HG02884 (cell line): Measurements from ENCODE around the gene DNER.

Experiments
- ATAC-seq: cut with Tn5 transposase; IDR thresholded peaks from one replicate; pipeline ENCODE4 v1.9.1; 2021; ENCODE audit warnings: mild to moderate bottlenecking, moderate library complexity; ENCODE audit not compliant: unreplicated experiment

DNER gene

DNA sequence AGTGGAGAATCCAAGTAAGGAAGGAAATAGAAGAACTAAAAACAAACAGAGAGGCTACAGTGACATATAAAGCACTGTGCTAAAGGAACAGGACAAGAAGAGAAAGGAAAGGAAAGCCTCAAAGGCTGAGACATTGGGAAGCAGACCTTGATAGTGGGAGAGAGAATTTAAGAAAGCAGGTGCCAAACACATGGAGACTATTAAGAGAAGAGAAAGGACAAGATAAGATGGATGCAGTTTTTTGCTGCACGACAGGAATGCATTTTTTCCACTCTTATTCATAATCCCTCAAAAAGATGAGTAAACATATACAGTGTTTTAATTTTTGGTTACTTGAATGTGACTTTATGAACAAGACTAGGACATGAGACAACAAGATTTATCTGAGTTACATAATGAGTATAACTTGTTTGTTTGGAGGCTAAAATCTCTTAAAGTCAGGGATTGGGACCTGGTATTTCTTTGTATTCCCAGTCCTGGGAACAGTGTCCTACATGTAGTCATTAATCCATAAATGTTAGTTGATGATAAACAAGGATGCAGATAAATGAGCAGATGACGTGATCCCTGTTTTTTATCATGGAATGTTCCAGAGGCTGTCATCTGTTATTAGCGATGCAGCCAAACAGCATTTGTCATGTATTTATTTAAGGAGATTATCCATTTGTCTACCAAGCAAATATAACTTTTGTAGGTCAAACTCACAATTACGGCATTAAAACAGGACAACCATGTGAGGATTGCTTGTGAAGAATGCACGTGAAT, 141.7 kb downstream of the DNER start:
- ATAC-seq, result no peak

DNA sequence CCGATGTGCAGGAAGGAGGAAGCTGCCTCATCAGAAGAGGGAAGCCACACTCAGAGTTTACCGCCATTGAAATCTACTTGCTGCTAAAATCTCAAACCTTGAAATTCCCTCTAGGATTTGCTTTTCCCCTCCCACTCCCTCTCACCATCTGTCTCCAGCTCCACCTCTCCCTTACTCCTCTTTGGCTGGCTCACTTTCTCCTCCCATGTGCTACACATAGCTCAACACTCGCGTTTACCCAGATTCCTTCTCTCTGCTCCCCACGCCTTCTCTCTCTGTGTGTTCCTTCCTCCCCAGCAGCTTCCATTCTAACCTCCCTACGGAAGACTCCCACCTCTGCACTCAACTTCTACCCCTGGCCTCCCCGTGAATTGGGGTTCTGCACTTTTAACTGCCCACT, 143.1 kb downstream of the DNER start:
- ATAC-seq, result no peak

DNA sequence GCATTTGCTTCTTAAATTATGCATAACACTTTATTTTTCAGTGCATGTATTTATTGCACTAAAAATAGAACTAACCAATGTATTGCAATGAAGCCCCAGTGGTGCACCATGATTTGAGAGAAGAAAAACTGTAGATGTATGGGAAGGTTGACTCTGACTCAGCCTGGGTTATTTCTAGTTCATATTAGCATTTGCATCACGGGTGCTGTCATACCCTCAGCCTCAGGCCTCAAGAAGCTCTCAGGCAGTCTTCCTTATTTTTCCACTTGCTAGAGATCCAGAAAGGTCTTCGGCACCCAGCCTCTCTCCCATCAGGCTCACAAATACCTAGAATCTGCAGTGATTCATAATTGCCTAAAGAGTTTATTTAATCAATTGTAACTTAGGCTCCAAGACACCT, 148.0 kb downstream of the DNER start:
- ATAC-seq, result no peak

DNA sequence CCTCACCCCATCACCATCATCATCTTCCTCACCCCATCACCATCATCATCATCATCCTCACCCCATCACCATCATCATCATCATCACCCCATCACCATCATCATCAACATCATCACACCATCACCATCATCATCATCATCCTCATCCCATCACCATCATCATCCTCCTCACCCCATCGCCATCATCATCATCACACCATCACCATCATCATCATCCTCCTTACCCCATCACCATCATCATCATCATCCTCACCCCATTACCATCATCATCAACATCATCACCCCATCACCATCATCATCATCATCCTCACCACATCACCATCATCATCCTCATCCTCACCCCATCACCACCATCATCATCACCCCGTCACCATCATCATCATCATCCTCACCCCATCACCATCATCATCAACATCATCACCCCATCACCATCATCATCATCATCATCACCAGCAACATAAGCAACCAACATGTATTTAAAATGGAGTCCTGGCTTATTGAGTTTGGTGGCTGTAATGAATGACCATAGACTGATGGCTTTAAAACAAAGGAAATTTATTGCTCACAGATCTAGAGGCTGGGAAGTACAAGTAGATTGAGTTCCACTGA, 150.0 kb downstream of the DNER start:
- no peak for ATAC-seq

DNA sequence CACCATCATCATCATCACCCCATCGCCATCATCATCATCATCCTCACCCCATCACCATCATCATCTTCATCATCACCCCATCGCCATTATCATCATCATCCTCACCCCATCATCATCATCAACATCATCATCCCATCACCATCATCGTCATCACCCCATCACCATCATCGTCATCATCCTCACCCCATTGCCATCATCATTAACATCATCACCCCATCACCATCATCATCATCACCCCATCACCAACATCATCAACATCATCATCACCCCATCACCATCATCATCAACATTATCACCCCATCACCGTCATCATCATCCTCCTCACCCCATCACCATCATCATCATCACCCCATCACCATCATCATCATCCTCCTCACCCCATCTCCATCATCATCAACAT, 151.0 kb downstream of the DNER start:
- ATAC-seq, result no peak

DNA sequence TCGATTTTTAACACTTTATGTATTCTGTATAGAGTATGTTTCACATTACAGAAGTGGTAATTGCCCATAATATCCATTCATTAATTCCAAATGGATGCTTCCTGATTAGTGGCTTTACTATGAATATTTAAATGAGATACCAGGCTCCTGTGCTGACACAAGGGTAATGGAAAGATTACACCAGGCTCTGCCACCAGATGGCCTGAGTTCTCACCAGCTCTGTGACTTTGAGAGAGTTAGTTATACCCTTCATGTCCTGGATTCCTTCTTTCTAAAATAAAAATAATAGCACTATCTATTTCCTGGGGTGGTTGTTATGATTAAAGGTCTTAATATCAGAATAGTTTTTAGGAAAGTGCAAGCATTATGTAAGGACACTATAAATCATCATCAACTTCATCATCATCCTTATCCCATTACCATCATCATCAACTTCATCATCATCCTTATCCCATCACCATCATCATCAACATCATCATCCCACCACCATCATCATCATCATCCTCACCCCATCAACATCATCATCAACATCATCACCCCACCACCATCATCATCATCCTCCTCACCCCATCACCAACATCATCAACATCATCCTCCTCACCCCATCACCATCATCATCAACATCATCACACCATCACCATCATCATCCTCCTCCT, 151.8 kb downstream of the DNER start:
- ATAC-seq, result no peak

DNA sequence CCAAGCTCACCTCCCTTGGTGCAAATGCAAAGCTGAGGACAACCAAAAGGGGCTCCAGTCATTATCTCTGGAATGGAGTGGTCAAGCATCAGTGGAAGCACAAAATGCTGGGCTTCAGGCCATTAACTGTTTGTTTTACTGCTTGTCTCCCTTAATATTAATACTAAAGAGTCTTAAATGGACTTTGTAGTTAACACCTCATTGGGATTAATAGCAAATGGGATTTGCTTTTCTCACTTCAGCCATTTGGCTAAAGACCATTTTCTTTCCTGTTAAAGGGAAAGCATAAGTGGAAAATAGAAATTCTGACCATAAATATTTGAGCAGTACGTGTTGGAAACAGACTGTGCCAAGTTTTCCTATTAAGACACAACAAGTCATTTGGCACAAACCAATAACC, 154.4 kb downstream of the DNER start:
- ATAC-seq, result no peak

DNA sequence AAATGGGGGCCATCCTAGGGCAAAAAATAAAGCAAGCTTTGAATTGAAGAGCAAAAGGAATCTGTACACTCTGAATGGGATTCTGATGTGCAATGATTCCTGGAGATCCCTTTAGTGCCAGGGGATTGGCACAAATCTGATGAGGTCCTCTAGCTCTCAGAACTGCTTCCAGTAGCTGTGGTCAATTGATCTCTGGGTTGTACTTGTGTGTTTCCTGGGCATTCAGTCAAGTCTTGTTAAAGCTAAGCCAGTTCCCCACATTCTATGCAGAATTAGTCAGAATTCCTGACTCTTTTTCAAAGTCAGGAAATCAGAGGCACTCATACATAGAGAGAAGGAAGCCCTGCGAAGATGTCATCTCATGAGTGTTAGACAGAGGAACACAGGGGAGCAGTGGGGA, 161.3 kb downstream of the DNER start:
- no peak for ATAC-seq

DNA sequence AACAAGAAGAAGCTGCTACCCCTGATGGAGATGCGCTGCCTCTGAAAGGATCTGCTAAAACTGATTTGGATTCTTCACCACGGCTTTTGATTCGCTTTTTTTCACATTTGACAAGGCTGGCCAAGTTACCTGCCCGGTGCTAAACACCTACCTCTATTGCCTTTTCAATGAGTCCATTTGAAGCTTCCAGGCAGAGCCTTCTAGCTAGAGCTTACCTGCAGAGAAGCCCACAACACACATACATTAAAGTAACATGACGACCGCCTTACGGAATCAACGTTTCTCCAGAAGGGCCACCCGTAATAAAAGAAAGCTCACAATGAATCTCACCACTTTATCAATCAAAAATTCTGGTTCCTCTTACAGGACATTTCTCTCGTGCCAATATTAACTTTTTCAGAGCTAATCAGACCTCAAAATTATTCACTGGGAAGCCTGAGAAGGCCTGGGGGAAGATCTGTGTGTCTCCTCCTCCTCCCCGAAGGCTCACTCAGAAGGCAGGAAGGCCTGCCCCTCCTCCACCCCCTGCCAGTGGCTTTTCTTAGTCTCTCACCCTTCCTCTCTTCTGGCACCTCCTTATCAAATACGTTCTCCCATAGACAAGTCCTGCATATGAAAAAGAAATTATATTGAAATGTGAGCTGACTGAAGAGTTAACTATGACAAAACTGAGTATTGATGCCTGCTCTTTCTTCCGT, 171.0 kb downstream of the DNER start:
- ATAC-seq, result no peak

DNA sequence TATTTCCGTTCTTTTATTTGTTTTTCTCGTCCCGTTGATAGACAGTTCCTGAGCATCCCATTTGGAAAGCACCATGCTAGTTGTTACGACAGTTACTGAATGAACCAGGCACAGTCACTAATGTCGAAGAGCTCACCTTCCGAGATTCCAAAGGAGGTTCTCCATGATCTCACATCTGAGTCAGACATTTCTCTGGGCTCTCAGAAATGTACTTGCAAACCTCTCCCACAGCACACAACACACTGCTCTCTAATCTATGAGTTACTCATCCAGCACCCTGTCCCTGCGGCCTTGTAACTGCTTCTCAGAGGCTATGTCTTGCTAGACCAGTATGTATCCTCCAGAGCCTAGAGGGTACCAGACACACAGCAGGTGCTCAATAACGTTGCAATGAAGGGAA, 174.7 kb downstream of the DNER start:
- no peak for ATAC-seq

DNA sequence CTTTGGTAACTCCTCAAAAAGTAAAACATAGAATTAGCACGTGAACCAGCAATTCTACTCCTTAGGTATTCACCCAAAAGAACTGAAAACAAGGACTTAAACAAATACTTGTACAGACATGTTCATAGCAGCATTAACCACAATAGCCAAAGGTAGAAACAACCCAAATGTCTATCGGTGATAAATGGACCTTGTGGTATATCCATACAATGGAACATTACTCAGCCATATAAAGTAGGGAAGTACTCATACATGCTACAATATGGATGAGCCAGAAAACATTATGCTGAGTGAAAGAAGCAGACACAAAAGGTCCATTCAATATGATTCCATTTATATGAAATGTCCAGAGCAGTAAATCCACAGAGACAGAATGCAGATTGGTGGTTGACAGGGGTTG, 182.8 kb downstream of the DNER start:
- ATAC-seq, result no peak

DNA sequence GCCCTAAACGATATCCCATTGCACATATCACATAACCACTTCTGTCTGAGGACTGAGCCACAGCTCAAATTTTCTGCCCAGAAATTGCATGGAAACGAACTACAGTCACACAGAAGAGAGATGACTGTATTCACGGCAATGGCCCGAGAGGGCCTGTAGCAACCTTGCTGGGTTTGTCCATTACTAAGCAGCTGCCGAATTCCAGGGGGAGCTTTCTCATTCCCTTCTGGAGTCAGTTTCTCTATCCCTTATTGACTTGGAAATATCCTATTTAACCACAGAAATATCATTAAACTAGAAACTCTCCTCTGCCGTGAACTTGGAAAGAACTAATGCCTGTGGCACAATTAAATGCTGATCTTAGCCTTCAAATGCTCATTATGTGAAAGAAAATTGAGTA, 183.9 kb downstream of the DNER start:
- no peak for ATAC-seq

DNA sequence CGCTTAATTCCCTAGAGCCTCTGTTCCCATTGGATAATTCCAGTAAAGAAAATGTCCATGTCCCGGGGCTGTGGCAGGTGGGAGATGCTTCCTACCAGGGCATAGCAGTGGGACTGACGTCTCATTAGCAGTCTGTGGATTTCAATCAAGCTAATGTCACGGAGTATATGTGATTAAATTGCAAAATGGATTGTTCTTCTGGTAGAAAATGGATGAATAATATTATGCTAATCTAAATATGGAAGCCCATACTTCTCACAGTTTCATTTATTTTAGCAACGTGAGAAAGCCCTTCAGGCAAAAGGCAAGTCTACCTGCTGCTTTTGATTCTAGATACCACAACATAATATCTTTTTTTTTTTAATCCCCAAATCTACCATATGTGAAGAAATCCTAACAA, 185.5 kb downstream of the DNER start:
- no peak for ATAC-seq

DNA sequence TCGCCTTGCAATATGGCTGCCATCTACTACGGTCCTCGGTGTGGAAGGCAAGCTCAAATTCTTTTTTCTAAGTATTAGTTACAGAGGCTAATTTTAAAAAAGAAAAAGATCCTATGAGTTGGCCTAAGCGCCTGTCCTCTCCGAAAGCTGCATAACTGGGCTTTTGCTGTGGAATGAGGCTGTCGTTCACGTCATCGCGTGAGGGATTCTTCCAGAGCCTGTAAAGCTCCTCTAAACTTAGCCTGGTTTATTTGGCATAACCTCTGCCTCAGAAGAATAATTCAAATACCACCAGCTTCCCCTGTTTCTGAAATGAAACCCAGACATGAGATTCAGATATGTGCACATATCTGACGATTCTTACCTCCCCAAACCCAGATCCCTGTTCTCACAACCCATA, 187.4 kb downstream of the DNER start:
- ATAC-seq, result no peak

DNA sequence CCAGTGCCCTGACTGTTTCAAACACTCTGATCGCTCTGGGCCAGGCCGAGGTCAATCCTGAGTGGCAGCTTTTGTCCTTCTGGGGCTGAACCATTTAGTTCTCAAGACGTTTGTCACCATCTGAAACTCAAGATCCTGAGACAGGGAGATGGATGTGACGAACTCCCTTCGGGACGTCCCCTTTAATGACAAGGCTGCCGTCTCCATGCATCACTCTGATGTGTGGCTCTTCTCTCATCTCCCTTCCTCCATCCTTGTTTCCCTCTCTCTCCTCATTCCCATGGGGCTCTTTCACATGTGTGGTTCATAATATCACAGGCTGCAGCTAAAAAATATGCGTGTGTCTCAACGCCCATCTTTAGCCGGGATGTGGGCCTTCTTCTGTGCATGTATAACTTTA, 189.6 kb downstream of the DNER start:
- ATAC-seq, result no peak

DNA sequence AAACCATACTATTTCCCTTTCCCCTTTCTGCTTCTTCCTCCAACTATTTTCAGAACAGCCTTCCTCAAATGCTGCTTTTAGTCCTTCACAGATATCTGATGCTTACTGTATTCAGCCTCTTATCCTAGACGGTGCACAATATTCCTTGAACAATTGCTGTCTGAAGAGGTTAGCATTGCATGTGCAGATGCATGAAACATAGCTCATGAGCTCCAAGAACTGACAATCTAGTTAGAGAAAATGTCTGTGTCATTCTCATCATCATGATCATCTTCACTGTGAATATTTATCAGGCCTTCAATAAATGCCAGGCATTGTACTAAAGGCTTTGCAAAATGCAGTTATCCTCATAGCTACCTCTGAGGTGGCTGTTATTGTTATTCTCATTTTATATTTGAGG, 190.7 kb downstream of the DNER start:
- ATAC-seq, result no peak

DNA sequence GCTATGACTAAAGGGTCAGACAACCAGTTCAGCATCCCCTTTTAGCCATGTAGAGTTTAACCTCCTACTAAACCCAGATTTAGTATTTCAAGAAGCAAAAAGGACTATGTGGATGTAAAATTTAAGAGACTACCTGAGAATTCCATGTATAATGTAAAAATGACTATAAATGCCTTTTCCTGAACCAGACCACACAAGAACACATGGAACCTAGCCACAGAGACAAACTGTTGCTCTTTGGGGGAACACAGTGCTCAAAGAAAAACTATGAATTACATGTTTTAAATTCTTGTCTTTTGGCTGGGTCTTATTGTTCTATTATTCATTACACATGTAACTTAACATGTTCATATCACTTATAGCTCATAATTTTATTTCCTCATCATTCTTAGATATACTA, 192.8 kb downstream of the DNER start:
- ATAC-seq, result no peak

DNA sequence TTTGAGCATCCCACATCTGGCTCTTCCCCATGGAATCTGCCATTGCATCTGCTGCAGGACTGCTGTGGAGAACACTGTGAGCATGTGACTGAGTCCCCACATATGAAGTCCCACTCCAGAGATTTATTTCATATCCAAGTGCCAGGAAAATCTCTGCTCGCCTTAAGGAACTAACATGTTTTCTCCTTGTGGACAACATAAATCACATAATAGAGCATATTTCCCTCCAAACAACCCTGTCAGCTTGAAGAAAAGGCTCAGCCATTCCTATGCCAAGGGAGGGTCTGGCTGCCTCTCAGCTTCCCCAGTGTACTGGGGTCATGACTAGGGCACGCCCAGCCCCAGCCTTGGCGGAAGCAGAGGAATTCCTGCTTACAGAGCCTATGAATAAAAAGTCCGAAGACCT, 193.7 kb downstream of the DNER start:
- ATAC-seq, result no peak

DNA sequence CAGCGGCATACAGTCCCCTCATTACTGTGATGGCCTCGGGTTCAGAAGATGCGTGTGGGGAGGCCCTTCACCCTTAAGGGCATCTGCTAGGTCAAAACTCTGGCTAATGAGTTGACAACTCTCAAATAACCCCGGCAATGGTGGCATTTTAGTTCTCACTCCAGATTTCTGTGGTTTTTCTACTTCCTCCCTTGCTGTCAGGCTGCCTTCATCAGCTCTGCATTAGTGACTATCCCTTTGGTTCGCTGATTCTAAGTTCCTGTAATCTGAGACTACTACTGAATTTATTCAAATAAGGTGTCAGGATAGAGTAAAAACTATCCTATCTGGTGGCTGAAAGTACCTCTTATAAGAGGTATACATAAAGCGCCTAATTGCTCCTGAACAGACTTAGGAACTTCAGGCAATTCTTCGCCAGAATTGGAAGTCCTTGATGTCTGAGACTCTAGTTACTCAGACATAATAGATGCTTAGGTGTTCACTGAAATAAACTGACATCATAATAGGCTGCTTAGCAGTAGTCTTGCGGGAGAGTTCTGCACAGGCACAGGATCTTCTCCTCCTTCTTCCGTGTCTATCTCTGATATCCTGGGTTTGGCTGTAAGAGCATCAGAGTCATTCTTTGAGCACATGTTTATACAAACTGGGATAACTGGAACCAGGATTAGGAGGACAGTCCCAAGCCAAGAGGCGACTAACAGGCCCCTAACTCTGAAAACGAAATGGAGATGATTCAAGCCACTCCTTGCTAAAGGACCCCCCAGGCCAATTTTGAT, 194.5 kb downstream of the DNER start:
- ATAC-seq, result no peak

DNA sequence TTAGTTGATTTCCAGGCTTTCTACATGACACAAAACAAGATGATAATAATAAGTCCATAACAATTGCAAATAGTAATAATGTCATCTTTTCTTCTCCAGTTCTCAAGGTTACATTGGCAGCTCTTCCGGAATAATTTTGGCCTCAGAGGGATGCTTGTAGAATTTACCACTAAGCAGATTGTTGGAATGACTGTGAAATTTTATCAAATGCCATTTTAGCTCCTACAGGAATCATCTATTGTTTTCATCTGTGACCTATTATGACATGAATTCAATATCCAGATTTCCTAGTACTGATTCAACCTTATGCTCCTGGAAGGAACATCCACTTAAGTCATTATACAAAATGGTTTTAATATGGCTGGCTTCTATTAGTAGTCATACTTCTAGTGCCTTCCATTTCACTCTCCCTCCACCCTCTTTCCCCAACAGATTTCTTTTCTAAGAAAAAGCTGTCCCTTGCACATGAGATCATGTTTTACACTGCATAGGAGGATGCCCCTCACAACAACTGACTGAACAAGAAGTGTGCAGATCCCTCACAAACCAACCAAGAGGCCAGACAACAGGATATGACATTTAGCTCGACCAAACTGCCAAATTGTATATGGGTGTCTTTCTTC, 200.0 kb downstream of the DNER start:
- no peak for ATAC-seq

DNA sequence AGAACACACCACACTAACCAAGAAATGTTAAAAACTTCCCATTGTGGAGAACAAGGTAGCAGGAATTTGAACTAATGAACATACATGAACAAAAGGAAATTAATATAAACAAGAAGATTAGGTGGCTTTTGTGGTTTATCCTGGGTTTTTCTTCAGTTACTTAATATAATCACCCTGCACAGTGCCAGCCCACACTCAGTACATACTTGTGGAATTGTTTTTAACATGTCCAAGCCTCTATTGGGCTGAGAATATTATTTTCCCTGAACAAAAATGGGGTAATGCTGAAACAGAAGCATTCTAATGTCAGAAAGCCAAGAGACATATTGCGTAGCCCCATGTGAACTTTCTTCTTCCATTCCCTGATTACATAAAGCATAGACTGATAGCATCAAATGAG, 202.8 kb downstream of the DNER start:
- ATAC-seq, result no peak
